AG04449 (cell line): ENCODE data around the gene LRRC23.
"Not testable (repeated sequence)": the region's sequence is repeated elsewhere in the genome, so short reads cannot be mapped to it uniquely, and the experiment has no call there.

Source experiments
- CTCF ChIA-PET: fragments of 350-600 bp; formaldehyde crosslinking; extraction: SDS; loops from one replicate; lab custom pipeline; 2021; ENCODE audit warnings: antibody characterized with exemption; lab: Yijun Ruan, JAX
- POLR2A ChIA-PET: fragments of 400-600, 350-600 bp; formaldehyde crosslinking; extraction: SDS; loops from one replicate; lab custom pipeline; 2020; ENCODE audit warnings: antibody characterized with exemption, inconsistent platforms; lab: Yijun Ruan, JAX
- DNase-seq: peaks from one replicate; pipeline ENCODE4 v3.0.0-alpha.2; 2010; ENCODE audit warnings: low read depth, low spot score
- H3K4me3 ChIP-seq: 2 replicates; pipeline ENCODE4 v1.5.1; 2011; ENCODE audit warnings: low read depth, mild to moderate bottlenecking, control low read depth, low read length
- CTCF ChIP-seq: IDR thresholded peaks from one replicate; pipeline ENCODE4 v1.5.1; 2011; ENCODE audit warnings: mild to moderate bottlenecking, moderate library complexity, low read length, control low read depth, inconsistent platforms; ENCODE audit not compliant: insufficient read depth; ENCODE audit errors: missing control alignments

The LRRC23 gene

DNA sequence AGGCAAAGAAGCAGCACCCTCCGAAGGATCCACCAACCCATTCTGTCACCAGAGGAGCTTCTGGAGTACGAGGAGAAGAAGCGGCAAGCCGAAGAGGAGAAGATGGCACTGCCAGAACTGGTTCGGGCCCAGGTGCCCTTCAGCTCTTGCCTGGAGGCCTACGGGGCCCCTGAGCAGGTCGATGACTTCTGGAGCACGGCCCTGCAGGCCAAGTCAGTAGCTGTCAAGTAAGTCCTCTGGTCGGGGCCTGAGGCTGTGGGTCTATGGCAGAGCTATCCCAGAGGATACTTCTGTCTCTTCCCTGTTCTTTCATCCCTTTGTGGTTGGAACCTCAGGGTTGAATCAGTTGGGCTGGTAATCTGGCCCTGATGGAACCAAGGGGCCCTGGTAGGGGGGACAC is 43.2 kb upstream of the LRRC23 start:
- ChIA-PET CTCF (interaction anchor here (4.4 kb wide), 1 partner anchor 9 kb away, joined by 39 read pairs; the partner anchor contains the start of gene SPSB2), POLR2A (no interaction called here)
- no peak overlapping the region for H3K4me3 ChIP-seq
- TF ChIP-seq CTCF, result no peak
- DNase-seq, result no peak

GRCh38 chr12:6863033-6863432 is 41.6 kb upstream of the LRRC23 start:
- CTCF ChIA-PET, result interaction anchor here (1.1 kb wide), 1 partner anchor 10 kb away, joined by 3 read pairs; the partner anchor contains the start of gene SPSB2
- POLR2A ChIA-PET, result interaction anchor here (1.1 kb wide), 1 partner anchor 10 kb away, joined by 4 read pairs; no protein-coding TSS in a partner anchor
- TF ChIP-seq CTCF, result no peak
- no peak for DNase-seq
- H3K4me3 ChIP-seq, result no peak overlapping the region

DNA sequence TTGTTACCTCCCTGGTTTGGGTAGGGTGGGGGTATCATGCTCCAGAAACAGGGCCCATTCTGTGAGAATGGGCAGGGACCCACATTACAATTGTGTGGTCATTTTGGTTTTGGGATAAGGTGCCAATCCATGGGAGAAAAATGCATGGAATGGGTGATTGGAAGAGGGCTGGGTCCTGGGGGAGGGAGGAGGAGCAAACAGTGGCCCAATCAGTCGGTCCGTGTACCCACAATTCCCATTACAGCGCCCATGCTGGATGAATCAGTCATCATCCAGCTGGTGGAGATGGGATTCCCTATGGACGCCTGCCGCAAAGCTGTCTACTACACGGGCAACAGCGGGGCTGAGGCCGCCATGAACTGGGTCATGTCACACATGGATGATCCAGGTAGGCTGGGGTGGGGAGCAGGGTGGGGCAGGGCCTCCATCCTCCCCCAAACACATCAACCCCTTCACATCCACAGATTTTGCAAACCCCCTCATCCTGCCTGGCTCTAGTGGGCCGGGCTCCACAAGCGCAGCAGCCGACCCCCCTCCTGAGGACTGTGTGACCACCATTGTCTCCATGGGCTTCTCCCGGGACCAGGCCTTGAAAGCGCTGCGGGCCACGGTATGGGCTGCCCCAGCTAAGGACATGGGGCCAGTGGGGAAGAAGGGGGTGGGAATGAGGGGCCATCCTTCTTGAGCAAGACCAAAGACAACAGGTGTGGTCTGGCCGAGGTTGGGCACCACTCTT is 40.9 kb upstream of the LRRC23 start:
- ChIA-PET CTCF (interaction anchor here (1.1 to 6.5 kb wide), 2 partner anchors 9 to 10 kb away, joined by 3 to 63 read pairs; partner anchors contain the start of genes CDCA3, SPSB2 and USP5), POLR2A (interaction anchor here (1.1 to 10.2 kb wide), 2 partner anchors 11 to 12 kb away, joined by 4 to 164 read pairs; partner anchors contain the start of genes CDCA3 and USP5)
- H3K4me3 ChIP-seq, result no peak overlapping the region

GRCh38 chr12:6865307-6865706 is 39.3 kb upstream of the LRRC23 start:
- not testable (repeated sequence) for H3K4me3 ChIP-seq, DNase-seq
- ChIA-PET CTCF (interaction anchor here (0.8 to 6.5 kb wide), 3 partner anchors 11 to 112 kb away, joined by 3 to 63 read pairs (median 3); partner anchors contain the start of genes CDCA3, MLF2 and USP5), POLR2A (interaction anchor here (3.6 to 10.2 kb wide), 2 partner anchors 14 to 36 kb away, joined by 25 to 164 read pairs; partner anchors contain the start of genes CDCA3, P3H3 and USP5)

More for the DNA sequence above, 40.9 kb upstream of the LRRC23 start:
- DNase-seq, result no peak
- no peak for TF ChIP-seq CTCF

GRCh38 chr12:6866163-6866919 is 38.3 kb upstream of the LRRC23 start:
- no peak for TF ChIP-seq CTCF
- no peak for DNase-seq
- ChIA-PET POLR2A (interaction anchor here (0.9 to 10.2 kb wide), 13 partner anchors 15 to 332 kb away, joined by 3 to 164 read pairs (median 7); partner anchors contain the start of genes CDCA3, MLF2, P3H3 and USP5), CTCF (interaction anchor here (0.8 to 6.5 kb wide), 8 partner anchors 12 to 113 kb away, joined by 3 to 63 read pairs (median 4); partner anchors contain the start of genes C12orf57, CDCA3, MLF2 and USP5)
- peak overlapping the region; percentile 59 for H3K4me3 ChIP-seq

DNA sequence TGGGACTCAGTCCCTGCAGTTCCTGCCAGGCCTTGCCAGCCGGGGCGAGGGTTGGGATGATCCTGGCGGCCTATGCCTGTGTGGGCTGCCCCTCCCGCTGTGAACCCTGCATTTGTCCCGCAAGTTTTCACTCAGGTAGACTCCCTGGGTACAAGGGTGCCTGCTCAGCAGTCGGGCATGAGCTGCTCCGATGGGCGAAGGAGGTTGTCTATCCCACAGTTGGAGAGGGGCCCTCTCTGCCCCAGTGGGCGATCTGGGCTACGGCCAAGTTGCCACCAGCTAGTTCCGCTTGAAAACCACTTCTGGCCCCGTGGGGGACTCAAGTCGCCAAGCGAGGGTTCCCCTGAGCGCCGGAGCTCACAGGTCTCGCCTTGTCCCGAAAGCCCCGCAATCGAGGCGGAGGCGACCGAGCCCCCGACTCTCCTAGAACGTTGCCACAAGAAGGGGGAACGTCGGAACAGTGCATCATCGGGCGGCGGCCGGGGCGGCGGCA is 37.7 kb upstream of the LRRC23 start:
- TF ChIP-seq CTCF, result no peak
- ChIA-PET CTCF (interaction anchor here (0.8 to 6.5 kb wide), 9 partner anchors 13 to 113 kb away, joined by 3 to 63 read pairs (median 4); partner anchors contain the start of genes C12orf57, CDCA3, MLF2 and USP5), POLR2A (interaction anchor here (0.7 to 10.2 kb wide), 20 partner anchors 9 to 333 kb away, joined by 3 to 164 read pairs (median 4); partner anchors contain the start of genes C12orf57, CDCA3, MLF2 and P3H3)
- DNase-seq, result no peak
- peak overlapping the region; percentile 59 for H3K4me3 ChIP-seq
